ENCODE results near the gene WDFY2. TPM values are rescaled to one million over a fixed set of nuclear protein-coding genes. Genes with fewer than 3 reads are reported as not detected.

WDFY2 gene
- polyA plus RNA-seq, 1 donor from 2014 or later, result 5.3 TPM

GRCh38 chr13:51643105-51643881, 59.0 kb downstream of the WDFY2 start:
- Histone ChIP-seq H3K9me3 (ENCODE audit: low read length) (no peaks in the 10 kb centered on the region), H4K20me1 (ENCODE audit: insufficient read depth) (no peaks in the 10 kb centered on the region), H3K27ac (ENCODE audit: low read length) (no peak overlapping the region), H3K79me2 (replicated peaks; ENCODE audit: insufficient read depth, low read length) (no peaks in the 10 kb centered on the region), H3K27me3 (ENCODE audit: insufficient read depth, low read depth, low read length) (no peaks in the 10 kb centered on the region), H3K9ac (ENCODE audit: low read length) (no peak overlapping the region), H3K9me2 (ENCODE audit: insufficient read depth, low read length) (no peaks in the 10 kb centered on the region), H3K4me2 (ENCODE audit: low read length) (no peak overlapping the region), H3K4me3 (ENCODE audit: low read length) (no peak overlapping the region), H3K36me3 (ENCODE audit: insufficient read depth, low read length) (no peaks in the 10 kb centered on the region), H3F3A (ENCODE audit: insufficient read depth, low read length, poor library complexity, severe bottlenecking) (no peaks in the 10 kb centered on the region), H2AFZ (ENCODE audit: low read depth, low read length) (no peak overlapping the region)
- TF ChIP-seq RAD21 (conservative IDR thresholded peaks at IDR 0.05) (no peak), TAF1 (IDR thresholded peaks at IDR 0.05; ENCODE audit: low read depth) (no peak), EZH2 (IDR thresholded peaks at IDR 0.05; ENCODE audit: borderline replicate concordance, insufficient read depth, low read length, poor library complexity, severe bottlenecking) (no peak), SMC3 (conservative IDR thresholded peaks at IDR 0.05; ENCODE audit: poor library complexity) (no peak), MXI1 (conservative IDR thresholded peaks at IDR 0.05; ENCODE audit: poor library complexity, severe bottlenecking) (no peak), CTCF (IDR thresholded peaks at IDR 0.05; ENCODE audit: poor library complexity, severe bottlenecking) (no peak), EP300 (conservative IDR thresholded peaks at IDR 0.05; ENCODE audit: poor library complexity, severe bottlenecking) (no peak), REST (IDR thresholded peaks at IDR 0.05; ENCODE audit: borderline replicate concordance) (no peak), POLR2AphosphoS5 (IDR thresholded peaks at IDR 0.05) (no peak)

- H3K36me3 ChIP-seq (ENCODE audit: insufficient read depth, low read length), result no peaks in the 10 kb centered on the region
- H3K4me2 ChIP-seq (ENCODE audit: low read length), result no peak overlapping the region
- TF ChIP-seq TAF1 (IDR thresholded peaks at IDR 0.05; ENCODE audit: low read depth) (no peak), REST (IDR thresholded peaks at IDR 0.05; ENCODE audit: borderline replicate concordance) (no peak), MXI1 (conservative IDR thresholded peaks at IDR 0.05; ENCODE audit: poor library complexity, severe bottlenecking) (no peak), EZH2 (IDR thresholded peaks at IDR 0.05; ENCODE audit: borderline replicate concordance, insufficient read depth, low read length, poor library complexity, severe bottlenecking) (no peak), POLR2AphosphoS5 (IDR thresholded peaks at IDR 0.05) (no peak), EP300 (conservative IDR thresholded peaks at IDR 0.05; ENCODE audit: poor library complexity, severe bottlenecking) (no peak), SMC3 (conservative IDR thresholded peaks at IDR 0.05; ENCODE audit: poor library complexity) (no peak), RAD21 (conservative IDR thresholded peaks at IDR 0.05) (no peak)
- no peak overlapping the region for H3K27ac ChIP-seq (ENCODE audit: low read length)
- H2AFZ ChIP-seq (ENCODE audit: low read depth, low read length), result no peak overlapping the region
- no peaks in the 10 kb centered on the region for H4K20me1 ChIP-seq (ENCODE audit: insufficient read depth)
- no peaks in the 10 kb centered on the region for H3K27me3 ChIP-seq (ENCODE audit: insufficient read depth, low read depth, low read length)
- H3K9me3 ChIP-seq (ENCODE audit: low read length), result no peaks in the 10 kb centered on the region
- H3F3A ChIP-seq (ENCODE audit: insufficient read depth, low read length, poor library complexity, severe bottlenecking), result no peaks in the 10 kb centered on the region
- H3K79me2 ChIP-seq (replicated peaks; ENCODE audit: insufficient read depth, low read length), result no peaks in the 10 kb centered on the region
- H3K9me2 ChIP-seq (ENCODE audit: insufficient read depth, low read length), result no peaks in the 10 kb centered on the region
- H3K9ac ChIP-seq (ENCODE audit: low read length), result no peak overlapping the region
- H3K4me3 ChIP-seq (ENCODE audit: low read length), result no peak overlapping the region
Observed at GRCh38 chr13:51643882-51644281, 59.6 kb downstream of the WDFY2 start.
